Activated CD4-positive, alpha-beta T cell treated with anti-CD3 and anti-CD28 coated beads, Interleukin-2, amount 50 U/mL, for 16 hours (primary cell): ENCODE data around the gene WDTC1.
A peak's percentile ranks its signal among the peaks of the same experiment; 100 is the strongest.

Experiments
- DNase-seq: peaks from one replicate; pipeline ENCODE4 v3.0.0-alpha.2; 2020

WDTC1 gene

DNA sequence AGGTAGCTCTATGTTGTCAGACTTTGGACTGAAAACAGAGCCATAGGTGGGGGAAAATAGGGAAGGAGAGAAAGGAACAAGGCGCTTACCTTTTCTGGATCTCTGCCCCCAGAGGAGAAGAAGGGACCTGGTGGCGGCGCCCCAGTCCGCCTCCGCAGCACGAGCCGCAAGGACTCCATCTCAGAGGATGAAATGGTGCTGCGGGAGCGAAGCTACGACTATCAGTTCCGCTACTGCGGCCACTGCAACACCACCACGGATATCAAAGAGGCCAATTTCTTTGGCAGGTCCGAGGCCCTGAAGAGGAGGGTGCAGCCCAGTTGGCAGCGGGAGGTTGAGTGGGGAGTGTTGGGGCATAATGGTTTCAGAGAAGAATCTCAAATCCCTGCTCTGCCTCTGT is 69.1 kb downstream of the WDTC1 start:
- DNase-seq = no peak

DNA sequence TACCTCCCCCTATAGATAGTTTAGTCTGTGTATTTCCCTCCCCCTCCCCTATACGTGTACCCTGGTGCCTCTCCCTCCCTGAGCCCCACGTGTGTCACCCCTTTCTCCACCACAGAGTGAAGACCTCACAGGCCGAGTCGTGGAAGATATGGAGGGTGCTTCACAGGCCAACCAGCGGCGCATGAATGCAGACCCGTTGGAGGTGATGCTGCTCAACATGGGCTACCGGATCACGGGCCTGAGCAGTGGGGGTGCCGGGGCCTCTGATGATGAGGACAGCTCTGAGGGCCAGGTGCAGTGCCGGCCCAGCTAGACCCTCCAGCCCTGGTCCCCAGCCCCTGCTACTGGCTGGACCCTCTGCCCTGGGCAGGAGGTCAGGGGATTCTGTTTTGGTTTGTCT is 71.6 kb downstream of the WDTC1 start:
- no peak for DNase-seq

DNA sequence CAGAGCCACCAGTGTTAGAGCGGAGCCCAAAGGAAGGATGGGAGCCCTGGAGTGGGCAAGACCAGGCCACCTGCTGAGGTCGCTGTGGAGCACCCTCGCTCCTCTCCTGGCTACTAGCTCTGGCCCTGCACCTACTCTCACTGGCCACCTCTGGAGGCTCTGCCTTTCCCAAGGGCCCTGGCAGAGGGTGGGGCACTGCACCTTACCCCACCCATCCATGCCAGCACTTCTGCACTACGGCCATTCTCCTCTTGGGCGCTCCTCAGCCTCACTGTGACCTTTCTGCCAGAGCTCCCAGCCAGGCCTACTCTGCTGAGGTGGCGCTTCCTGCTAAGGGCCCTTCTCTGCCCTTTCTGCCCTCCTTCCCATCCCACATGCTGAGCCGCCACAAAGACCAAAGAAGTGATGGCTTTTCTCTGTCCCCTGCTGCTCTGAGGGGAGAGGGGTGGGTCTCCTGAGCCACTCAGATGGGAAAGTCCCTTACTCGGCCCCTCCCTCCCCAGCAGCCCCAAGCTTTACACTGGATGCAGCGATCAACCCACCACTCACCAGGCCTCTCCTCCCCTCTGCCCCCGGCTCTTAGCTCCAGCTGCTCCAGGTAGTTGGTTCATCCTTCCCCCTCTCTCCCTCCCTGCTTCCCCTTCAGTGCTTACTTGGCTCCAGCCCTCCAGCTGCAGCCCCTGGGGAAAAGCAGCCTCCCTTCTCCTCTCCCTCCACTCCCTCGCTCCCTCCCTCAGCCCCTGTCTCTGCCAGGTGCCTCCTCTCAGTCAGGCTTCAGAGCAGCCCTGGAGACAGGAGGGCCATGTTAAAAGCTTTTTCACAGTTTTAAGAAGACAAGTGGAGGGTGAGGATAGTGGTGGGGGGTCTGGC is 72.7 kb downstream of the WDTC1 start:
- DNase-seq = no peak

DNA sequence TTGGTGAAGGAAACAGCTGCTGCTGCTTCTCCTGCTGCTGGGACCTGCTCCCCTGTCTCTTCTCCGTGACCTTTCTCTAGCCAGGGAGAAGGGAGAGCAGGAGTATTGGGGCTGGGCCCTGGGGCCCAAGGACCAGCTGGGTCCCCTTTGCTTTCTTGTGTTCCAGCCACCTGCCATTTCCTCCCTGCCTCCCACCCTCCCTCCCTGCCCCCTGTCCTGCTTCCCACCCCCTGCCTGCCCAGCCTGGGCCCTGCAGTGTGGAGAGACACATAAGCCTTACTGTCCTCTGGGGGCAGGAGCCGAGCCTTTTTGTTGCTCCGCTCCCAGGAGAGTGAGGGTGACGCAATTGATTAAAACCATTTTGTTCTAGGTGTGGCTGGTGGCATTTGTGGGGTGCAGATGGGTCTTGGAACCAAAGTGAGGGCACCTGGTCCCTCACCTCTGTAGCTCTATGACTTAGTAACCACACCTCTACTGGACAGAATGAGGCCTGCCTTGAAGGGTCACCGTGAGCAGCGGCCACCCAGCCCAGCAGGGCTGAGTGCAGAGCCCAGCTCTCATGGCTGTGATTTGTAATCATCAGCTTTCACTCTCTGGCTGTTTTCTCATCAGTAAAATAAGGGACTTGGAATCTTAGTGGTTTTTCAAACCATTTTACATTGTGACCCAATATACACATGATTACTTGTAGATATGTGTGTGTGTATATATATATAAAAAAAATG is 73.6 kb downstream of the WDTC1 start:
- DNase-seq = no peak

DNA sequence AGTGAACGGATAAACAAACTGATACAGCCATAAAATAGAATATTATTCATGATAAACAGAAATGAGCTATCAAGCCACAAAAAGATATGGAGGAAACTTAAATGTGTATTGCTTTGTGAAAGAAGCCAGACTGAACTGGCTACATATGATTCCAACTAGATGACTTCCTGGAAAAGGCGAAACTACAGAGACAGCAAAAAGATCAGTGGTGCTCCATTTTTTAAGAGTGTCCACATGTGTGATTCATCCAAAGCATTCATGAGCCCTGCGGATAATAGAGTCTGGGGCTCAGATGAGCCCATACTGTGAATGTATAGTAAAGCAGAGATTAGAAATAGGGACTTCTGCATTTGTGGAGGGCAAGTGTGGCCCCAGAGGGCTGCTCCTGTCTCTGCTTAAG is 79.7 kb downstream of the WDTC1 start:
- DNase-seq = no peak

- no peak for DNase-seq
Measured at GRCh38 chr1:27314737-27315136, 80.3 kb downstream of the WDTC1 start.

DNA sequence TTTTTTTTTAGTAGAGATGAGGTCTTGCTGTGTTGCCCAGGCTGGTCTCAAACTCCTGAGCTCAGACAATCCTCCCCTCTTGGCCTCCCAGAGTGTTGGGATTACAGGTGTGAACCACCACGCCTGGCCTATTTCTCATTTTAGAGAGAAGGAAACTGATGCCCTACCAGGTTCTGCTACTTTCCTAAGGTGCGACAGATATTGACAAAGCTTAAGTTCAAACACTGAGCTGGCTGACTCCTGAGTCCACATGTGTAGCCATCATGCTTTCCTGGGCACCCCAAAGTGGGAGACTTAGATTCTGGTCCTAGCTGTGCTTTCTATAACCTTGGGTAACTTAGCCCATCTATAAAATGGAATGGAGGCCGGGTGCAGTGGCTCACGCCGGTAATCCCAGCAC is 82.4 kb downstream of the WDTC1 start:
- no peak for DNase-seq

DNA sequence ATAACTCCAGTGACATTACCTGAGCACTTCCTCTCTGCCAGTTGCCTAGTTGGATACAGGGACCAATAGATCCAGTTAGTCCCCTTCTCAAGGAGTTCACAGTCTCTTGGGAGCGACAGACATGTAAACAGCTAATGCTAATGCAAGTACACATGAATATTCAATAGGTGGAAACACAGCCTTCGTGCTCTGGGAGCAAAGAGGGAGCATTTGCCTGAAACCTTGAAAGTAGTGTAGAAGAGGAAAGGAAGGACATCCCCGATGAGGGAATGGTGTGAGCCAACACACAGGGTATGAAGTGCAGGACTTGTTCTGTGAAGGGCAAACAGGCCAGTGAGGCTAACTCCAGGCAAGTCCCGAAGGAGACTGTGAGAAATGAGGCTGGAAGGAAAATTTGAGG is 83.7 kb downstream of the WDTC1 start:
- no peak for DNase-seq

DNA sequence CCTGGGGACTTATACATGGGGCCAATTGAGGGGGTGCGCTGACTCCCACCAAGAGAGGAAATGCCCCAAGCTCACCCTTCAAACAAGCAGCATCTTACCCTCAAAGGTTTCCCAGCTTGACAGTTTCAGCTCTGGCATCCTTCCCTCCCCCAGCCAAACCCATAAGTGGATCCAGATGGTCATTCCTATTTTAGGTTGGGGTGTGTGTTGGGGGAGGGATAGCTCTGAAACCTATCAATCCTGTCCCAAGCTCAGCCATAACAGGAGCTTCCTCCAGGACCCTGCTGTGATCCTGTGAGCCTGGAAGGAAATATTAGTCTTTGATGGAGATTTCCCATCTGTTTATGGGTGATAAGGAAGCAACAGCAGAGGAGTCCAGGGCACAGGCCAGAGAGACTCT is 84.2 kb downstream of the WDTC1 start:
- no peak for DNase-seq

DNA sequence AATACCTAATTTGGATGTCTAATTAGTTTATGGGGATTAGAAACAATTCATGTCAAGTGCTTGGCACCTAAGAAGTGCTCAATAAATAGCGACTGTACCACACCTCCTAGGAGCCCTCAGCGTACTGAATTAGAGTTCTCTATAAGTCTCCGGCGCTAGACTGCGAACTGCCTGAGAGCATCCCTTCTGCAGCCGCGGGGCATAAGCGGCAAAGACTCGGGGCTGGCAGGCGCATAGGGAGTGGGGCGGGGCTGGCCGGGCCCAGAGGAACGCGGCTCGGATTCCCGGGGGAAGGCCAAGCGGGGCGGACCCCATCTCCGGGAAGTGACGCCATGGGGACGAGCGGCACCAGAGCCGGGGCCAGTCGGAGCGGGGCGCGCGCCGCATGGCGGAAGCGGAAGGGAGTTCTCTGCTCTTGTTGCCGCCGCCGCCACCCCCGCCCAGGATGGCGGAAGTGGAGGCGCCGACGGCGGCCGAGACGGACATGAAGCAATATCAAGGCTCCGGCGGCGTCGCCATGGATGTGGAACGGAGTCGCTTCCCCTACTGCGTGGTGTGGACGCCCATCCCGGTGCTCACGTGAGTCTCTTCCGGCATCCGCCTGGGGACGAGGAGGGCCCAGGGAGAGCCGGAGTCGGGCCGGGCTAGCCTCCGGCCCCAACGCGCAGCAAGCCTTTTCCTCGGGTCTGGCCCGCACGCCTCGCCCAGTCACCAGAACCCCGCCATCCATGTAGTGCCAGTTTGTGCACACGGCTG is 87.6 kb downstream of the WDTC1 start, which contains the start of gene TMEM222:
Gene TMEM222 (plus strand): TSS at position 351 of the 756 bp plus-strand sequence. CDS start 35 bp downstream, at position 386.
- DNase-seq = peak; percentile 97

DNA sequence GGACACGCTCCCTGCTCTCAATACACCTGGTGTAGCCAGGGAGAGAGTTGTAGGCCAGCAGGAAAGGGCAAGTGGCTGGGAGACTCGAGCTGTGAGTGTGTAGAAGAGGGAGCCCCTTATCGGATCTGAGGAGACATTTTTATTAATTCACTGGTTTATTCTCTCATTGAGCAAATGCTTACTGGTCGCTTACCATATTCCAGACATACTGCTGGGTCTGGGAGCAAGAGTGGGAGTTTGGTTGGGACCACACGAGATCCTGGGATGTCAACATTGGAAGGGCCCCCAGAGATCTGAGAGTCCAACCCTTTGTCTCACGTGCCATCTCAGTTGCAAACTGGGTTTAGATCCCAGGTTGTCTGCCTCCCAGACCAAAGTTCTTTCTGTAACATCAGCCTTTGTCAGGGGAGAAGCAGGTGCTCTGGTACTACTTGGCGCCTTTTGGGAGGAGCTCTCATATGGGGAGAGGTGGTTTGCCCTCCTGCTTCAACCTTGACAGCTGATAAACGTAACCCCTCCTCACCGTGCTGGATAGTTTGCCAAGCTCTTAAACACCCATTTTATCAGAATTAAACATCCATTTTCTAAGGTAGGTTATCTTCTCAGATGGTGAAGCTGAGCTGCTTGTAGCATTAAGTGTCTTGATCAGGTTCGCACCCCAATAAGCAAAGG is 88.3 kb downstream of the WDTC1 start:
- DNase-seq = no peak

DNA sequence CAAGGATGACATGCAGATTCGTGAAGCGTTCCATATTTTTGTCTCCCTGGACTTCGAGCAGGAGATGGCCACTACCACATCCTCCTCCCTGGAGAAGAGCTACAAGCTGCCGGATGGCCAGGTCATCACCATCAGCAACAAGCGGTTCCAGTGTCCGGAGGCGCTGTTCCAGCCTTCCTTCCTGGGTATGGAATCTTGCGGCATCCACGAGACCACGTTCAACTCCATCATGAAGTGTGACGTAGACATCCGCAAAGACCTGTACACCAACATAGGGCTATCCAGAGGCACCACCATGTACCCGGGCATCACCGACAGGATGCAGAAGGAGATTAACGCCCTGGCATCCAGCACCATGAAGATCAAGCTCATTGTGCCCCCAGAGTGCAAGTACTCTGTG is 90.9 kb downstream of the WDTC1 start:
- no peak for DNase-seq

- DNase-seq = no peak
Measured at GRCh38 chr1:27327964-27328363, 93.5 kb downstream of the WDTC1 start.

- no peak for DNase-seq
Measured at GRCh38 chr1:27330786-27331185, 96.4 kb downstream of the WDTC1 start.

DNA sequence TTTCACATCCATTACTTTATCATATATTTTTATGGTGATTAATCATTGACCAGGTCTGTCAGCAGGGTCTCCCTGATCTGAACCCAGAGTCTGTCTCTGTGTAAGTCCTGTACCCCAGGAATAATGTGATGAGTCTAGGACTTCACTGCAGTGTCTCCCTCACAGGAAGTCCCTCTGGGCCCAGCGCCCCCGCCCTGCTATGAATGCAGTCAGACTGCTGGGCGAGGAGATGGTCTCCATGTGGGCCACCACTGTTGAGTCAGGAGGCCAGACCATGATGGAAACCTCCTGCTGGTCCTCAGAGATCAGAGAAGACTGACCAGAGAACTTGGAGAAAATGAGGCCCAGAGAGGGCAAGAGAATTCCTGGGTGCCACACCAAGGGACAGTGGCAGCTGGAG is 97.0 kb downstream of the WDTC1 start:
- DNase-seq = no peak

DNA sequence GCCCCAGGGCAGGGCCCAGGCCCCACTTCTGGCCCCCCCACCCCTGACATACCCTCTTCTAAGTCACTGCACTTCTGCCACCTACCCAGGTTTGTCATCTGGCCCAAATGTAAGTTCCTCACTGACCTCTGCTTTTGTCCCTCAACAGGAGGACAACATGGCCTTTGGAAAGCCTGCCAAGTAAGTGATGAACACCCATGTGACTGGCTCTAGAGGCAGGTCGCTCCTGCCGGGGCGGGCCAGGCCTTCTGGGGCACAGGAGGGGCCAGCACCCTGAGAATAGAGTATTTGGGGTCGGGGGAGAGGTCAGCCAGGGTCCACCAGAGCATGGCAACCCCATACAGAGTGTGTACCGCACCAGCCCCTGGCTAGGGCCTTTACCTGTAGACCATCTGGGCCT is 97.5 kb downstream of the WDTC1 start:
- no peak for DNase-seq

GRCh38 chr1:27332536-27333281 is 98.3 kb downstream of the WDTC1 start:
- DNase-seq = peak; percentile 50

GRCh38 chr1:27333717-27334279 is 99.4 kb downstream of the WDTC1 start:
- no peak for DNase-seq

DNA sequence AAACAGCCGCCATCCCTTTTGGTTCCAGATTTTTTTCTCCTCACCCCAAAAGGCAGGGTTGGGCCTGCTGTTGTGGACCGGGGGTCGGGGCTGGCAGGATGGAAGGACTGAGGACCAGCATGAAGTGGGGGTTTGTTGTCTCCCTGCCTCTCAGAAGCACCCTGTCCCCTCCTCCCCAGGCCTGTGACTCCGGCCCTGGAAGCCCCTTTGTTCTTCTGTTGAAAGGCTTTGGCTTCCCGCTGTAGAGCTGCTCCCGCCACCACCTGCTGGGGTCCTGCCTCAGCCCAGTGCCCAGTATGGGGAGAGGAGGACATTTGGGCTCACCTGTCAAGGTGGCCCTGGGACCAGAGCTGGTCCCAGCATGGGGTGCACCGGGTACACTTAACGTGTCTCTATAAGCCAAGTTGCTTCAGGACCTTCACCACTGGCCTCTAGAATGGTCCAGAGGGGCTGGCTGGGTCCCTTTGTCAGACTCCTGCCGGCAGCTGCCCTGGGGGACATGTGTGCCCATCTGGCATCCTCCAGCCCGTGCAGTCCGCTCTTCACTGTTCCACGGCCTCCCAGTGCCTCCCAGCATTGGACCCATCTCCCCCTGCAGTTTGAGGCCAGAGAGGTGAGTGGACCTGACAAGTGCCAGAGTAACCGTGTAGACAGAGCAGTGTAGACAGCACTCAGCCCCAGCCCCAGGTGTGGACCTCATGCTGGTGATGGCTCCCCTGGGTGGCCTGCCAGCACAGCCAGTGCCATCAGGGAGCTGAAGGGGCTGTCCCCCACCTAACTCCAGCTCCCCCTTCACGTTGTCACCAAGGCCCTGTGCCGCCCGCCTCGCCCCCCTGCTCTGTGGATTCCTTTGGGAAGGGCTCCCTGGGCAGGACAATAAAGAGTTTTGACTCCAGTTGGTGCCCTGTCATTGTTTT is 101.3 kb downstream of the WDTC1 start:
- no peak for DNase-seq

DNA sequence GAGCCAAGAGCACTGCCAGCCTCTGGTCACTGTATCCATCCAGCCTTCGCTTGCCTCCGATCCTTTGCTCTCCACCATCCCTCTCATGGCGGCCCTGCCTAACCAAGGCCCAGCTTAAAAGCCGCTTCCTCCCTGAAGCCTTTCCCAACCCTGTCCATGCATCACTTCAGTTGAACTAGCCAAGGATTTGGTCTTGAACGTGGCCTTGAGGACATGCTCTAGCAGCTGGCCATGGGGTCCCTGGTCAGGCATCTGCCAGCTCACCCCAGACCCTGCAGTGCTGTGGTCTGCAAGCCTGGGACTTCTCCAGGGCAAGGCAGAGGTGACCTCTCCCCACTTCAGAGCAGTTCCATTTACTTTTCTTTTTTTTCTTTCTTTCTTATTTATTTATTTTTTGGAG is 102.3 kb downstream of the WDTC1 start:
- DNase-seq = no peak

GRCh38 chr1:27338751-27339150 is 104.3 kb downstream of the WDTC1 start:
- no peak for DNase-seq
